ENCODE data around the gene WNK1. TPM values are rescaled to one million over a fixed set of nuclear protein-coding genes. Genes with fewer than 3 reads are reported as not detected.

The WNK1 gene
- polyA plus RNA-seq, 2 of the 4 experiments (the other 2 are of a cell fraction): 88.4 to 98.0 TPM

DNA sequence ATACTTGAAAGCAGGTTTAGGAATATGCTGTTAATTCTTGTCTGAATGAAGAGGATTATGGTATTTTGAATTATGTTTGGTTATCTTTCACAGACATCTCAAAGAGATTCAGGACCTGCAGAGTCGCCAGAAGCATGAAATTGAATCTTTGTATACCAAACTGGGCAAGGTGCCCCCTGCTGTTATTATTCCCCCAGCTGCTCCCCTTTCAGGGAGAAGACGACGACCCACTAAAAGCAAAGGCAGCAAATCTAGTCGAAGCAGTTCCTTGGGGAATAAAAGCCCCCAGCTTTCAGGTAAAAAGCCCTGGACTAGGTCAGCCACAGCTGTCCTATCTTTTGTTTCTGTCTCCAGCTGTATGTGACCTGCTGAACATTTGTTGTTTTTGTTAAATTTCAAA is 145.0 kb downstream of the WNK1 start:
- no peak for ATAC-seq
- no peak overlapping the region for H3K4me3 ChIP-seq
- no peak for DNase-seq (ENCODE audit: low read depth in 1 of 2, low spot score in 1 of 2)
- WGBS (ENCODE audit: missing lambda C conversion rate): 87% methylated on average over 4 of the region's 4 CpGs
- ChIA-PET POLR2A (interaction anchor here (1.0 kb wide), 1 partner anchor 327 kb away, joined by 3 read pairs; no protein-coding TSS in a partner anchor), CTCF (interaction anchor here (1.2 to 1.5 kb wide), 3 partner anchors 53 to 146 kb away, joined by 4 to 6 read pairs (median 4); partner anchors contain the start of genes RAD52 and WNK1)
- H3K4me1 ChIP-seq: no peaks in the 10 kb centered on the region
- H3K9me3 ChIP-seq: no peaks in the 10 kb centered on the region
- H3K4me2 ChIP-seq: no peak overlapping the region
- H3K27ac ChIP-seq: no peak overlapping the region
- no peak for TF ChIP-seq ZSCAN20 (CRISPR knock-in tag; IDR thresholded peaks at IDR 0.05)
- no peak for FAIRE-seq

DNA sequence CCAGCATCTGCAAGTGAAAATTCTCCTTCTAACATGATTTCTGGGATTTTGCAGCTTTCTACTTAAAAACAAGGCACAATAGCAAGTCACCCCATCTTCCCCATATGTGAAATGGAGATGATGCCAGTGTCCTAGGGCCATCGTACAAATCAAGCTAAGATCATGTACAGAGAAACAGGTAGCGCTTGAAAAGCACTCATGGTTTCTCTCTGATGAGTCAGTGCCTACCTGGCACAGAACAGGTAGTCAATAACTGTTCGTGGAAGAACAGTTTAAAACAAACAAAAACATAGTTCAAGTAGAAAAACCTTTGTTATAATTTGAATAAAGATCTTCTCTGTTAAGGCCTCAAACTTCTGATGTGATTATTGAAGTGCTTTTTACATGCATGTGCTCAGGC is 150.2 kb downstream of the WNK1 start:
- TF ChIP-seq FOXS1 (CRISPR knock-in tag; IDR thresholded peaks at IDR 0.05) (no peak), POLR2AphosphoS2 (conservative IDR thresholded peaks at IDR 0.05; ENCODE audit: low read length) (no peak), MAZ (IDR thresholded peaks at IDR 0.05; ENCODE audit: borderline replicate concordance, low read depth, low read length) (no peak), HOXB5 (CRISPR knock-in tag; IDR thresholded peaks at IDR 0.05) (no peak)
- TF ChIP-seq, protein P1, sequence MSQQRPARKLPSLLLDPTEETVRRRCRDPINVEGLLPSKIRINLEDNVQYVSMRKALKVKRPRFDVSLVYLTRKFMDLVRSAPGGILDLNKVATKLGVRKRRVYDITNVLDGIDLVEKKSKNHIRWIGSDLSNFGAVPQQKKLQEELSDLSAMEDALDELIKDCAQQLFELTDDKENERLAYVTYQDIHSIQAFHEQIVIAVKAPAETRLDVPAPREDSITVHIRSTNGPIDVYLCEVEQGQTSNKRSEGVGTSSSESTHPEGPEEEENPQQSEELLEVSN (IDR thresholded peaks at IDR 0.05; ENCODE audit: borderline replicate concordance, low read depth): no peak
- TF ChIP-seq, protein P2, sequence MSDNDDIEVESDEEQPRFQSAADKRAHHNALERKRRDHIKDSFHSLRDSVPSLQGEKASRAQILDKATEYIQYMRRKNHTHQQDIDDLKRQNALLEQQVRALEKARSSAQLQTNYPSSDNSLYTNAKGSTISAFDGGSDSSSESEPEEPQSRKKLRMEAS (IDR thresholded peaks at IDR 0.05): no peak
- TF ChIP-seq, protein P3, sequence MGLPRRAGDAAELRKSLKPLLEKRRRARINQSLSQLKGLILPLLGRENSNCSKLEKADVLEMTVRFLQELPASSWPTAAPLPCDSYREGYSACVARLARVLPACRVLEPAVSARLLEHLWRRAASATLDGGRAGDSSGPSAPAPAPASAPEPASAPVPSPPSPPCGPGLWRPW (IDR thresholded peaks at IDR 0.05): no peak
- DNase-seq (ENCODE audit: low read depth in 1 of 2, low spot score in 1 of 2) (no peak), FAIRE-seq (no peak), ATAC-seq (no peak)
- WGBS (ENCODE audit: missing lambda C conversion rate): 87% methylated on average over 3 of the region's 3 CpGs
- POLR2A ChIA-PET: no interaction called here
- Histone ChIP-seq H3K4me2 (no peak overlapping the region), H3K27ac (no peak overlapping the region), H3K4me3 (no peak overlapping the region), H3K9me3 (no peaks in the 10 kb centered on the region), H3K4me1 (no peaks in the 10 kb centered on the region)
- CTCF ChIA-PET: interaction anchor here (1.1 to 3.0 kb wide), 2 partner anchors 15 to 86 kb away, joined by 3 to 11 read pairs; no protein-coding TSS in a partner anchor

DNA sequence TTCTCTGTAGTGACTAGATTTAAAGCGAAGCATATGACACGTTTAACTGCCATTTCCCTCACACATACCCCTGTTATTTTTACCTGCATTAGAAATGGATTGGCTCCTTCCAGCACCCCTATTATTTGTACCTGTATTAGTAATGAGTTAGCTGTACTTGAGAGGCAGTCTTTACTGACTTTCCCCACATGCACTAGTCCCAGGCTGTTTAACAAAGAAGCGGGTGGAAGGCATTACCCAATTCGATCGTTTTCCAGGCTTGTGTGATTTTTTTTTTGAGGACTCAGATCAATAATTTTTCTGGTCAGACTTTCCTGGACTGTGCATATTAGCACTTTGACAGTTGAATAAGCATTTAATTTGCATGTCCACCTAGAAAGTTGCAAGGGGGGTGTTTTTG is 150.7 kb downstream of the WNK1 start:
- Histone ChIP-seq H3K4me2 (no peak overlapping the region), H3K4me1 (no peaks in the 10 kb centered on the region), H3K9me3 (no peaks in the 10 kb centered on the region), H3K27ac (no peak overlapping the region), H3K4me3 (no peak overlapping the region)
- ATAC-seq (no peak), FAIRE-seq (no peak), DNase-seq (ENCODE audit: low read depth in 1 of 2, low spot score in 1 of 2) (no peak)
- POLR2A ChIA-PET: no interaction called here
- 94% methylated on average over 5 of the region's 5 CpGs for WGBS (ENCODE audit: missing lambda C conversion rate)
- CTCF ChIA-PET: interaction anchor here (3.0 kb wide), 1 partner anchor 87 kb away, joined by 11 read pairs; no protein-coding TSS in a partner anchor
- TF ChIP-seq, protein P2 (IDR thresholded peaks at IDR 0.05): no peak

DNA sequence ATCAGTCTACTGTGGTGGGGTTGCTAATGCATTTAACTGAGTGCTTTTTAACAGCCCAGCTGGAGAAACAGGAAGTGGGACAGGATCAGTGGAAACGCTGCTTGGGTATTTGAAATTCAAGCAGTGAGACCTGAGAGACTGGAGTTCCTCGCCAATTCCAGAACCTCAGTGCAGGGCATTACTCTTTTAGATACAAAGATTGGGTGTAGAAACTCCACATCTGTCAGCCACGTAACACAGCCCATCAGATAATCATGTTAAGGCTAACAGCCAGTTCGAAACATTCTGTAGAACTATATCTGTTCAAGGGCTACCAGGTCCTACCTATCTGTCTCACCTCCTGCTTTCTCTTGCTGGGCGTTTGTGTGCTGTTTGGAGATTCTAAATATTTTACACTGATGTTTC is 151.6 kb downstream of the WNK1 start:
- H3K9me3 ChIP-seq: no peaks in the 10 kb centered on the region
- FAIRE-seq (no peak), ATAC-seq (no peak), DNase-seq (ENCODE audit: low read depth in 1 of 2, low spot score in 1 of 2) (no peak)
- no peak overlapping the region for H3K4me3 ChIP-seq
- no peak overlapping the region for H3K27ac ChIP-seq
- no peaks in the 10 kb centered on the region for H3K4me1 ChIP-seq
- ChIA-PET POLR2A (no interaction called here), CTCF (interaction anchor here (1.1 to 3.0 kb wide), 2 partner anchors 88 to 90 kb away, joined by 3 to 11 read pairs; no protein-coding TSS in a partner anchor)
- no peak overlapping the region for H3K4me2 ChIP-seq
- WGBS (ENCODE audit: missing lambda C conversion rate): 91% methylated on average over 5 of the region's 5 CpGs
- TF ChIP-seq HOXB5 (CRISPR knock-in tag; IDR thresholded peaks at IDR 0.05) (no peak), POLR2A (IDR thresholded peaks at IDR 0.05; ENCODE audit: low read length) (no peak), CBX2 (IDR thresholded peaks at IDR 0.05; ENCODE audit: borderline replicate concordance, low read depth) (no peak), TP53 (CRISPR knock-in tag; IDR thresholded peaks at IDR 0.05) (no peak), RARB (CRISPR knock-in tag; IDR thresholded peaks at IDR 0.05) (no peak), ZC3H11A (IDR thresholded peaks at IDR 0.05) (no peak), EHMT2 (IDR thresholded peaks at IDR 0.05; ENCODE audit: low read depth) (no peak), RFX5 (IDR thresholded peaks at IDR 0.05) (no peak)
- TF ChIP-seq, protein P1 (IDR thresholded peaks at IDR 0.05; ENCODE audit: borderline replicate concordance, low read depth): no peak
- TF ChIP-seq, protein P4, sequence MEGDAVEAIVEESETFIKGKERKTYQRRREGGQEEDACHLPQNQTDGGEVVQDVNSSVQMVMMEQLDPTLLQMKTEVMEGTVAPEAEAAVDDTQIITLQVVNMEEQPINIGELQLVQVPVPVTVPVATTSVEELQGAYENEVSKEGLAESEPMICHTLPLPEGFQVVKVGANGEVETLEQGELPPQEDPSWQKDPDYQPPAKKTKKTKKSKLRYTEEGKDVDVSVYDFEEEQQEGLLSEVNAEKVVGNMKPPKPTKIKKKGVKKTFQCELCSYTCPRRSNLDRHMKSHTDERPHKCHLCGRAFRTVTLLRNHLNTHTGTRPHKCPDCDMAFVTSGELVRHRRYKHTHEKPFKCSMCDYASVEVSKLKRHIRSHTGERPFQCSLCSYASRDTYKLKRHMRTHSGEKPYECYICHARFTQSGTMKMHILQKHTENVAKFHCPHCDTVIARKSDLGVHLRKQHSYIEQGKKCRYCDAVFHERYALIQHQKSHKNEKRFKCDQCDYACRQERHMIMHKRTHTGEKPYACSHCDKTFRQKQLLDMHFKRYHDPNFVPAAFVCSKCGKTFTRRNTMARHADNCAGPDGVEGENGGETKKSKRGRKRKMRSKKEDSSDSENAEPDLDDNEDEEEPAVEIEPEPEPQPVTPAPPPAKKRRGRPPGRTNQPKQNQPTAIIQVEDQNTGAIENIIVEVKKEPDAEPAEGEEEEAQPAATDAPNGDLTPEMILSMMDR (IDR thresholded peaks at IDR 0.05): no peak

Data from A549 (cell line).